HCT116 (cell line): ENCODE results near the gene UQCR11. TPM values are rescaled to one million over a fixed set of nuclear protein-coding genes. Genes with fewer than 3 reads are reported as not detected.

Source experiments
- ATAC-seq: fragments of 200-7000 bp; cut with Tn5 transposase; 2 replicates; pipeline ENCODE4 v1.9.1; 2020; ENCODE audit warnings: mild to moderate bottlenecking, moderate library complexity
- BruUV-seq: library from RNA; stranded (reverse); fragments of 400-500 nt; replicated peaks from 2 replicates; lab custom pipeline; 2021; lab: Mats Ljungman, UMichigan
- CTCF ChIA-PET: fragments of 300-600 bp; sonication (Branson Sonifier 250); formaldehyde crosslinking; loops from one replicate; lab custom pipeline; 2021; ENCODE audit warnings: antibody characterized with exemption; lab: Charles Lee
- POLR2A ChIA-PET: fragments of 300-600, 350-600 bp; sonication (Branson Sonifier 250); formaldehyde crosslinking; loops from one replicate; lab custom pipeline; 2021; ENCODE audit warnings: antibody characterized with exemption; lab: Charles Lee
- RAD21 ChIA-PET, 2 experiments: fragments of 300-600 bp; sonication (Branson Sonifier 250); formaldehyde crosslinking; loops; one replicate each; lab custom pipeline; 2023; ENCODE audit warnings: low total read pairs in 2 of 2; ENCODE audit not compliant: uncharacterized antibody in 2 of 2, unreplicated experiment in 2 of 2, low non-redundant PET in 1 of 2; lab: Charles Lee
- DNase-seq: peaks from one replicate; pipeline ENCODE4 v3.0.0-alpha.2; 2010; ENCODE audit warnings: low read depth, low spot score
- H2AFZ ChIP-seq: fragments of 200-600 bp; shearing (Covaris generic), sonication (generic); 2 replicates; pipeline ENCODE4 v1.6.1; 2017; ENCODE audit warnings: low read depth, mixed run types, mixed read lengths, antibody characterized with exemption, low read length; ENCODE audit not compliant: poor library complexity, severe bottlenecking
- H3K27ac ChIP-seq: 2 replicates; pipeline ENCODE4 v1.5.1; 2012; ENCODE audit warnings: low read depth, low read length
- H3K27me3 ChIP-seq: fragments of 200-600 bp; sonication (generic); 2 replicates; pipeline ENCODE4 v1.6.1; 2016; ENCODE audit warnings: mixed run types, low read length, mixed read lengths; ENCODE audit not compliant: insufficient read depth
- H3K36me3 ChIP-seq, 2 experiments: fragments of 200-500 bp in 1 of 2; fragments of 200-600 bp in 1 of 2; sonication (Bioruptor generic) in 1 of 2; sonication (generic) in 1 of 2; 2 replicates each; pipeline versions ENCODE4 v1.5.1 to v1.6.1; 2014 to 2016; ENCODE audit warnings: low read length in 2 of 2, inconsistent platforms in 1 of 2, mixed read lengths in 1 of 2, mixed run types in 1 of 2; ENCODE audit not compliant: insufficient read depth in 2 of 2, control insufficient read depth in 1 of 2
- H3K4me1 ChIP-seq, 2 experiments: fragments of 200-600 bp in 1 of 2; sonication (generic) in 1 of 2; 2 replicates each; pipeline versions ENCODE4 v1.5.1 to v1.6.1; 2012 to 2017; ENCODE audit warnings: low read length in 2 of 2, inconsistent platforms in 1 of 2, mild to moderate bottlenecking in 1 of 2, mixed read lengths in 1 of 2, mixed run types in 1 of 2, moderate library complexity in 1 of 2; ENCODE audit not compliant: insufficient read depth in 2 of 2, control insufficient read depth in 1 of 2
- H3K4me2 ChIP-seq: fragments of 200-600 bp; sonication (generic); 2 replicates; pipeline ENCODE4 v1.6.1; 2017; ENCODE audit warnings: mixed run types, low read length, mixed read lengths
- H3K4me3 ChIP-seq, 2 experiments: fragments of 200-600 bp in 1 of 2; sonication (generic) in 1 of 2; replicated peaks in 1 of 2; 2 replicates each; pipeline ENCODE4 v1.5.1; 2011 to 2016; ENCODE audit warnings: low read length in 2 of 2, control low read depth in 1 of 2, low read depth in 1 of 2, mild to moderate bottlenecking in 1 of 2, mixed read lengths in 1 of 2, mixed run types in 1 of 2
- H3K79me2 ChIP-seq: fragments of 200-600 bp; sonication (generic); 2 replicates; pipeline ENCODE4 v1.6.1; 2017; ENCODE audit warnings: mild to moderate bottlenecking, mixed run types, low read length, moderate library complexity, mixed read lengths; ENCODE audit not compliant: insufficient read depth
- H3K9ac ChIP-seq: fragments of 200-600 bp; sonication (generic); 2 replicates; pipeline ENCODE4 v1.6.1; 2016; ENCODE audit warnings: low read length, mixed read lengths
- H3K9me2 ChIP-seq: fragments of 200-600 bp; sonication (generic), shearing (Covaris generic); 2 replicates; pipeline ENCODE4 v1.6.1; 2017; ENCODE audit warnings: mixed run types, mild to moderate bottlenecking, moderate library complexity; ENCODE audit not compliant: insufficient read depth
- H3K9me3 ChIP-seq, 2 experiments: fragments of 200-500 bp in 1 of 2; fragments of 200-600 bp in 1 of 2; sonication (Bioruptor generic) in 1 of 2; sonication (generic) in 1 of 2; 2 replicates each; pipeline ENCODE4 v1.6.1; 2014 to 2017; ENCODE audit warnings: low read length in 2 of 2, mixed read lengths in 2 of 2, inconsistent platforms in 1 of 2, low read depth in 1 of 2, mild to moderate bottlenecking in 1 of 2, mixed run types in 1 of 2, moderate library complexity in 1 of 2; ENCODE audit not compliant: control insufficient read depth in 1 of 2, insufficient read depth in 1 of 2
- H4K20me1 ChIP-seq: fragments of 200-600 bp; sonication (generic), shearing (Covaris generic); 2 replicates; pipeline ENCODE4 v1.6.1; 2017; ENCODE audit warnings: mixed run types, mild to moderate bottlenecking, moderate library complexity; ENCODE audit not compliant: insufficient read depth
- CBX3 ChIP-seq: IDR thresholded peaks from 2 replicates; pipeline ENCODE4 v1.6.1; 2012; ENCODE audit warnings: low read depth
- CEBPB ChIP-seq: IDR thresholded peaks from 2 replicates; pipeline ENCODE4 v1.6.1; 2012; ENCODE audit warnings: low read depth
- EGR1 ChIP-seq: IDR thresholded peaks from 2 replicates; pipeline ENCODE4 v1.6.1; 2012; ENCODE audit warnings: low read depth
- EZH2 ChIP-seq: fragments of 200-600 bp; sonication (generic); IDR thresholded peaks from 2 replicates; pipeline ENCODE4 v1.6.1; 2017; ENCODE audit warnings: antibody characterized with exemption, mixed run types
- EZH2phosphoT487 ChIP-seq: fragments of 200-600 bp; IDR thresholded peaks from 2 replicates; pipeline ENCODE4 v1.6.1; 2018; ENCODE audit warnings: antibody characterized with exemption, borderline replicate concordance
- FOSL1 ChIP-seq: IDR thresholded peaks from 2 replicates; pipeline ENCODE4 v1.6.1; 2012; ENCODE audit warnings: low read depth
- JUND ChIP-seq: IDR thresholded peaks from 2 replicates; pipeline ENCODE4 v1.6.1; 2012
- SP1 ChIP-seq: IDR thresholded peaks from 2 replicates; pipeline ENCODE4 v1.6.1; 2012; ENCODE audit warnings: low read depth
- TCF7L2 ChIP-seq: IDR thresholded peaks from 2 replicates; pipeline ENCODE4 v1.7.0; 2011; ENCODE audit warnings: borderline replicate concordance, inconsistent platforms; ENCODE audit not compliant: insufficient read depth, insufficient read length; ENCODE audit errors: extremely low read depth
- ZFX ChIP-seq: fragments of 450-650 bp; IDR thresholded peaks from 2 replicates; pipeline ENCODE4 v1.6.1; 2017
- intact Hi-C: fragments of 100-400 bp; cut with micrococcal nuclease; formaldehyde crosslinking; loops from 2 replicates; pipeline ENCODE4 v1.10.0; 2022
- total RNA-seq: library from RNA; stranded (reverse); gene quantifications from one replicate; pipeline ENCODE4 v1.2.1, GENCODE V29; 2021; ENCODE audit not compliant: unreplicated experiment
- TF ChIP-seq, protein P1 (sequence below): IDR thresholded peaks from 2 replicates; pipeline ENCODE4 v1.6.1; 2011; ENCODE audit warnings: mild to moderate bottlenecking, low read length, moderate library complexity; ENCODE audit not compliant: insufficient replicate concordance; ENCODE audit errors: extremely low read depth
- TF ChIP-seq, protein P2 (sequence below): IDR thresholded peaks from 2 replicates; pipeline ENCODE4 v1.6.1; 2012
- TF ChIP-seq, protein P3 (sequence below): IDR thresholded peaks from 2 replicates; pipeline ENCODE4 v1.6.1; 2012; ENCODE audit warnings: low read depth

UQCR11 gene
- total RNA-seq, 1 experiment from 2014 or later: 303 TPM

DNA sequence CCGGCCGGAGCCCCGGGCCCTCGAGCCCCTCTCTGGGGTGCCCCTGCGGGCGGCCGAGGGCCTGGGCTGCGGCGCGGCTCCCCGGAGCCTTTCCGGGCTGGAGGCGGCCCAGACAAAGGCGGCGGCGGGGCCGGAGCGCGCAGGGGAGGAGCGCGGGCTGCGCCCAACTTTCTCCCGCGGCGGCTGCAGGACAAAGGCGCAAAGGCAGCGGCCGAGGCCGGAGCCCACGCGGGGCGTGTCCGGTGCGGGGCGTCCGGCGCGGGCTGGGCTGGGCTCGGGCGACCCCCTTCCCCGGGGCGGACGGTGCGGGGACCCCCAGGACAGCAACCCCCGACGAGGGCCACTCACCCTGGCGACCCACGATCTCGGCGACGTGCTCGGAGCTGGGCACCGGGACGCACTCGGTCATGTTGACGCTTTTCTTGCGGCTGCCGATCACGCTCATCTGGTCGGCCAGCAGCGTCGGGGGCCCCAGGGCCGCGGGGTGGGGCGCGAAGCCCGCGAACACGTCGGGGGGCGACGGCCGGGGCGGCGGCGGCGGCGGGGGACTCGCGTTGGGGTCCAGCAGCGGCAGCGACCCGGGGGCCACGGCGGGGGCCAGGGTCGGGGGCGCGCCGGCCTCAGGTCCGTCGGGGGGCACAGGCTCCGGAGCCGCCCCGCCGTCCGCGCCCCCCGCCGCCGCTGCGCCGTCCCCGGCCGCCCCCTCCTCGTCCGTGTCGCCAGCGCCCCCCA lies 38.0 kb downstream of the UQCR11 start:
- peaks cover 13 to 14% of the 10 kb centered on the region in 2 experiments; a peak in 3 of 4 replicates for H3K4me1 ChIP-seq
- H2AFZ ChIP-seq: no peak overlapping the region
- peak overlapping the region; percentile 83 for H3K9ac ChIP-seq
- H3K9me3 ChIP-seq: no peaks in the 10 kb centered on the region
- ChIA-PET POLR2A (no interaction called here), CTCF (interaction anchor here (2.3 kb wide), 1 partner anchor 21 kb away, joined by 14 read pairs; no protein-coding TSS in a partner anchor), RAD21 (no interaction called here)
- TF ChIP-seq, protein P1, sequence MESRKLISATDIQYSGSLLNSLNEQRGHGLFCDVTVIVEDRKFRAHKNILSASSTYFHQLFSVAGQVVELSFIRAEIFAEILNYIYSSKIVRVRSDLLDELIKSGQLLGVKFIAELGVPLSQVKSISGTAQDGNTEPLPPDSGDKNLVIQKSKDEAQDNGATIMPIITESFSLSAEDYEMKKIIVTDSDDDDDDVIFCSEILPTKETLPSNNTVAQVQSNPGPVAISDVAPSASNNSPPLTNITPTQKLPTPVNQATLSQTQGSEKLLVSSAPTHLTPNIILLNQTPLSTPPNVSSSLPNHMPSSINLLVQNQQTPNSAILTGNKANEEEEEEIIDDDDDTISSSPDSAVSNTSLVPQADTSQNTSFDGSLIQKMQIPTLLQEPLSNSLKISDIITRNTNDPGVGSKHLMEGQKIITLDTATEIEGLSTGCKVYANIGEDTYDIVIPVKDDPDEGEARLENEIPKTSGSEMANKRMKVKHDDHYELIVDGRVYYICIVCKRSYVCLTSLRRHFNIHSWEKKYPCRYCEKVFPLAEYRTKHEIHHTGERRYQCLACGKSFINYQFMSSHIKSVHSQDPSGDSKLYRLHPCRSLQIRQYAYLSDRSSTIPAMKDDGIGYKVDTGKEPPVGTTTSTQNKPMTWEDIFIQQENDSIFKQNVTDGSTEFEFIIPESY: no peak
- TF ChIP-seq CEBPB (no peak), JUND (no peak), EZH2phosphoT487 (no peak), FOSL1 (no peak), EGR1 (no peak), TCF7L2 (peak; percentile 5), EZH2 (no peak), CBX3 (no peak), ZFX (peak; percentile 39; the same call in 1 of the 2 replicates), SP1 (no peak)
- TF ChIP-seq, protein P2, sequence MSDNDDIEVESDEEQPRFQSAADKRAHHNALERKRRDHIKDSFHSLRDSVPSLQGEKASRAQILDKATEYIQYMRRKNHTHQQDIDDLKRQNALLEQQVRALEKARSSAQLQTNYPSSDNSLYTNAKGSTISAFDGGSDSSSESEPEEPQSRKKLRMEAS: no peak
- TF ChIP-seq, protein P3, sequence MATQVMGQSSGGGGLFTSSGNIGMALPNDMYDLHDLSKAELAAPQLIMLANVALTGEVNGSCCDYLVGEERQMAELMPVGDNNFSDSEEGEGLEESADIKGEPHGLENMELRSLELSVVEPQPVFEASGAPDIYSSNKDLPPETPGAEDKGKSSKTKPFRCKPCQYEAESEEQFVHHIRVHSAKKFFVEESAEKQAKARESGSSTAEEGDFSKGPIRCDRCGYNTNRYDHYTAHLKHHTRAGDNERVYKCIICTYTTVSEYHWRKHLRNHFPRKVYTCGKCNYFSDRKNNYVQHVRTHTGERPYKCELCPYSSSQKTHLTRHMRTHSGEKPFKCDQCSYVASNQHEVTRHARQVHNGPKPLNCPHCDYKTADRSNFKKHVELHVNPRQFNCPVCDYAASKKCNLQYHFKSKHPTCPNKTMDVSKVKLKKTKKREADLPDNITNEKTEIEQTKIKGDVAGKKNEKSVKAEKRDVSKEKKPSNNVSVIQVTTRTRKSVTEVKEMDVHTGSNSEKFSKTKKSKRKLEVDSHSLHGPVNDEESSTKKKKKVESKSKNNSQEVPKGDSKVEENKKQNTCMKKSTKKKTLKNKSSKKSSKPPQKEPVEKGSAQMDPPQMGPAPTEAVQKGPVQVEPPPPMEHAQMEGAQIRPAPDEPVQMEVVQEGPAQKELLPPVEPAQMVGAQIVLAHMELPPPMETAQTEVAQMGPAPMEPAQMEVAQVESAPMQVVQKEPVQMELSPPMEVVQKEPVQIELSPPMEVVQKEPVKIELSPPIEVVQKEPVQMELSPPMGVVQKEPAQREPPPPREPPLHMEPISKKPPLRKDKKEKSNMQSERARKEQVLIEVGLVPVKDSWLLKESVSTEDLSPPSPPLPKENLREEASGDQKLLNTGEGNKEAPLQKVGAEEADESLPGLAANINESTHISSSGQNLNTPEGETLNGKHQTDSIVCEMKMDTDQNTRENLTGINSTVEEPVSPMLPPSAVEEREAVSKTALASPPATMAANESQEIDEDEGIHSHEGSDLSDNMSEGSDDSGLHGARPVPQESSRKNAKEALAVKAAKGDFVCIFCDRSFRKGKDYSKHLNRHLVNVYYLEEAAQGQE: no peak
- H3K36me3 ChIP-seq: 0 out of 4 replicates have a peak, but pooled peaks cover 0 to 3% of the 10 kb centered on the region in 2 experiments
- H4K20me1 ChIP-seq: no peaks in the 10 kb centered on the region
- peak overlapping the region; percentile 65 to 72 for H3K4me3 ChIP-seq
- peak overlapping the region; percentile 86 for H3K4me2 ChIP-seq
- DNase-seq (no peak), ATAC-seq (peak; percentile 20; the same call in 1 of the 2 replicates)
- H3K9me2 ChIP-seq: no peaks in the 10 kb centered on the region
- BruUV-seq: no TSS peak
- intact Hi-C loops: no loop called here
- no peaks in the 10 kb centered on the region for H3K27me3 ChIP-seq
- peaks cover 50% of the 10 kb centered on the region for H3K79me2 ChIP-seq
- H3K27ac ChIP-seq: peak overlapping the region; percentile 88
